HCT116 (cell line): ENCODE measurements around the gene ADGRF5.

ENCODE experiments used
- CEBPB ChIP-seq: IDR thresholded peaks from 2 replicates; pipeline ENCODE4 v1.6.1; 2012; ENCODE audit warnings: low read depth
- CTCF ChIP-seq, 3 experiments: fragments of 200-600 bp in 1 of 3; sonication (generic) in 1 of 3; IDR thresholded peaks in 2 of 3; conservative IDR thresholded peaks in 1 of 3; 2 replicates each; pipeline ENCODE4 v1.5.1; 2012 to 2017; ENCODE audit warnings: low read depth in 2 of 3, low read length in 2 of 3, antibody characterized with exemption in 1 of 3, borderline replicate concordance in 1 of 3, control low read depth in 1 of 3, mild to moderate bottlenecking in 1 of 3, mixed read lengths in 1 of 3, mixed run types in 1 of 3, moderate library complexity in 1 of 3; ENCODE audit not compliant: insufficient read depth in 1 of 3
- ELF1 ChIP-seq: IDR thresholded peaks from 2 replicates; pipeline ENCODE4 v1.6.1; 2012; ENCODE audit warnings: low read depth, borderline replicate concordance
- EZH2phosphoT487 ChIP-seq: fragments of 200-600 bp; IDR thresholded peaks from 2 replicates; pipeline ENCODE4 v1.6.1; 2018; ENCODE audit warnings: antibody characterized with exemption, borderline replicate concordance
- POLR2A ChIP-seq: IDR thresholded peaks from 2 replicates; pipeline ENCODE4 v1.7.0; 2011; ENCODE audit warnings: borderline replicate concordance; ENCODE audit not compliant: insufficient read depth, insufficient read length; ENCODE audit errors: extremely low read depth
- POLR2AphosphoS5 ChIP-seq: IDR thresholded peaks from 2 replicates; pipeline ENCODE4 v1.6.1; 2011; ENCODE audit warnings: mild to moderate bottlenecking, low read depth, low read length, moderate library complexity
- REST ChIP-seq: IDR thresholded peaks from 2 replicates; pipeline ENCODE4 v1.6.1; 2012; ENCODE audit warnings: low read depth
- SP1 ChIP-seq: IDR thresholded peaks from 2 replicates; pipeline ENCODE4 v1.6.1; 2012; ENCODE audit warnings: low read depth
- TCF7L2 ChIP-seq: IDR thresholded peaks from 2 replicates; pipeline ENCODE4 v1.7.0; 2011; ENCODE audit warnings: borderline replicate concordance, inconsistent platforms; ENCODE audit not compliant: insufficient read depth, insufficient read length; ENCODE audit errors: extremely low read depth
- YY1 ChIP-seq: IDR thresholded peaks from 2 replicates; pipeline ENCODE4 v1.6.1; 2011; ENCODE audit warnings: low read length, low read depth, moderate library complexity, mild to moderate bottlenecking; ENCODE audit not compliant: insufficient replicate concordance; ENCODE audit errors: extremely low read depth
- ZNF274 ChIP-seq: fragments of 200-500 bp; sonication (Bioruptor generic); IDR thresholded peaks from 2 replicates; pipeline ENCODE4 v1.6.1; 2014; ENCODE audit warnings: mild to moderate bottlenecking, low read depth, low read length, inconsistent platforms

- TF ChIP-seq ELF1 (no peak), EZH2phosphoT487 (no peak), YY1 (no peak), CTCF (IDR thresholded peaks at IDR 0.05 in 2 of 3, conservative IDR thresholded peaks at IDR 0.05 in 1 of 3; ENCODE audit: borderline replicate concordance in 1 of 3, insufficient read depth in 1 of 3, low read depth in 2 of 3, low read length in 2 of 3) (no peak), TCF7L2 (no peak), CEBPB (no peak), POLR2A (no peak), REST (no peak), ZNF274 (no peak), SP1 (no peak), POLR2AphosphoS5 (no peak)
Measured at GRCh38 chr6:46832816-46833215, 88.9 kb downstream of the ADGRF5 start.
